ENCODE data around the gene MMP24.

- TF ChIP-seq POLR2A (IDR thresholded peaks at IDR 0.05) (no peak), CTCF (IDR thresholded peaks at IDR 0.05) (no peak), EP300 (IDR thresholded peaks at IDR 0.05) (no peak)
These were observed 85.8 kb downstream of the MMP24 start for GRCh38 chr20:35312318-35312717.

Measured in tibial nerve (tissue), 4 donors.